Measurements from ENCODE around the gene DDX39B.

DDX39B gene

DNA sequence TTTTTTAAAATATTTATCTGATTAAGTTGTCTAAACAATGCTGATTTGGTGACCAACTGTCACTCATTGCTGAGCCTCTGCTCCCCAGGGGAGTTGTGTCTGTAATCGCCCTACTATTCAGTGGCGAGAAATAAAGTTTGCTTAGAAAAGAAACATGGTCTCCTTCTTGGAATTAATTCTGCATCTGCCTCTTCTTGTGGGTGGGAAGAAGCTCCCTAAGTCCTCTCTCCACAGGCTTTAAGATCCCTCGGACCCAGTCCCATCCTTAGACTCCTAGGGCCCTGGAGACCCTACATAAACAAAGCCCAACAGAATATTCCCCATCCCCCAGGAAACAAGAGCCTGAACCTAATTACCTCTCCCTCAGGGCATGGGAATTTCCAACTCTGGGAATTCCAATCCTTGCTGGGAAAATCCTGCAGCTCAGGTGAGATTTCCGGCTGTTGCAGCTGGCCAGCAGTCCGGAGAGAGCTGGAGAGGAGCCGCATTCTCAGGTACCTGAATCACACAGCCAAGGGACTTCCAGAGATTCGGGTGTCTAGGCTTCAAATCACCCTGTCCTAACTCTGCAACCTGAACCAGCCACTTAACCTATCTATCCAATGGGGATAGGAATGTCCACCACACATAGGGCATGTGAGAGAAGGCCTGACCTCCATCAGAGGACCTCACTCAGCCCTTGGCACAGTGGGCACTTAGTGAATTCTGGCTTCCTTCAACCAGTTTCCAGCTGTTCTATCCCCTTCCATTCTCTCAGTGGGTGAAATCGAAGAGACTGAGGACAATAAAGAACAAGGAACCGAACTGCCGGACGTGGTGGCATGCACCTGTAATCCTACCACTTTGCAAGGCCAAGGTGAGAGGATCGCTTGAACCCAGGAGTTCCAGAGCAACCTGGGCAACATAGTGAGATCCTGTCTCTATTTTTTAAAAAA lies 36.6 kb upstream of the DDX39B start:
- TF ChIP-seq CTCF (IDR thresholded peaks at IDR 0.05), result no peak

DNA sequence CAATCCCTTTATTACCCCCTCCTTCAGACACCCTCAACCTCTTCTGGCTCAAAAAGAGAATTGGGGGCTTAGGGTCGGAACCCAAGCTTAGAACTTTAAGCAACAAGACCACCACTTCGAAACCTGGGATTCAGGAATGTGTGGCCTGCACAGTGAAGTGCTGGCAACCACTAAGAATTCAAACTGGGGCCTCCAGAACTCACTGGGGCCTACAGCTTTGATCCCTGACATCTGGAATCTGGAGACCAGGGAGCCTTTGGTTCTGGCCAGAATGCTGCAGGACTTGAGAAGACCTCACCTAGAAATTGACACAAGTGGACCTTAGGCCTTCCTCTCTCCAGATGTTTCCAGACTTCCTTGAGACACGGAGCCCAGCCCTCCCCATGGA lies 35.8 kb upstream of the DDX39B start:
- TF ChIP-seq CTCF (IDR thresholded peaks at IDR 0.05), result no peak

GRCh38 chr6:31576897-31577578 lies 35.2 kb upstream of the DDX39B start:
- no peak for TF ChIP-seq CTCF (IDR thresholded peaks at IDR 0.05)

- no peak for TF ChIP-seq CTCF (IDR thresholded peaks at IDR 0.05)
Measured at GRCh38 chr6:31575952-31576685, 34.3 kb upstream of the DDX39B start.

- no peak for TF ChIP-seq CTCF (IDR thresholded peaks at IDR 0.05)
Measured at GRCh38 chr6:31575335-31575901, 33.6 kb upstream of the DDX39B start, which contains the start of gene TNF. TSS of gene TNF (plus strand) at chr6:31575565. CDS start at chr6:31575742, 177 bp downstream.

GRCh38 chr6:31574106-31575061 lies 32.6 kb upstream of the DDX39B start:
- TF ChIP-seq CTCF (IDR thresholded peaks at IDR 0.05), result no peak
